ENCODE data around the gene NEB. TPM values are rescaled to one million over a fixed set of nuclear protein-coding genes. Genes with fewer than 3 reads are reported as not detected.
"Not testable (repeated sequence)": the region's sequence is repeated elsewhere in the genome, so short reads cannot be mapped to it uniquely, and the experiment has no call there.

Gene NEB
- total RNA-seq, 3 donors from 2014 or later, result 2.0 to 2.8 (median 2.6) TPM

GRCh38 chr2:151654085-151654484 is 80.2 kb downstream of the NEB start:
- DNase-seq (ENCODE audit: low spot score in 2 of 2), result no peak
- no peaks in the 10 kb centered on the region for H3K36me3 ChIP-seq
- H3K4me3 ChIP-seq, result no peak overlapping the region
- intact Hi-C loops (cut with DNase I; ENCODE audit: low total_unique reads), result no loop called here
- no peaks in the 10 kb centered on the region for H3K4me1 ChIP-seq
- H3K9me3 ChIP-seq, result no peaks in the 10 kb centered on the region
- TF ChIP-seq POLR2A (IDR thresholded peaks at IDR 0.05), result no peak
- no peak for TF ChIP-seq CTCF (IDR thresholded peaks at IDR 0.05)
- no peak for TF ChIP-seq POLR2AphosphoS5 (IDR thresholded peaks at IDR 0.05)
- H3K27me3 ChIP-seq, result no peaks in the 10 kb centered on the region
- H3K27ac ChIP-seq, result no peak overlapping the region

DNA sequence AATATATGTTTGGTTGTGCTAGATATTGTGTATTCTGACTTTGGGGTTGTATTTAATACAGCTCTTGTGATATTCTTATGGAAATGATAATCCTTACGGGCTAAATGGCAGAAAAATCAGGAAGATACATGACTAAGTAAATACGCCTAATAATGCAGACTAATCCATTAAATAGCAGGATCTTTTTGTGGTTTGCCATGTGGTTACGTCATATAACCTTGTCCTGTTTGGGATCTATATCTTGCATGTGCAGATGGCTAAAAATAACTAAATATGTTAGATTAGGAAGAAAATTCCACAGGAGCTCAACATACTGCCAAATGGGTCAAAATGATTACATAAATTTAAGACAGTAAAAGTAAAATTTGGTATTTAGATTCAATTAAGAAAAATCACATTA is 83.0 kb downstream of the NEB start:
- Histone ChIP-seq H3K27ac (no peak overlapping the region), H3K4me1 (no peaks in the 10 kb centered on the region)
- intact Hi-C loops (cut with DNase I; ENCODE audit: low total_unique reads), result no loop called here

DNA sequence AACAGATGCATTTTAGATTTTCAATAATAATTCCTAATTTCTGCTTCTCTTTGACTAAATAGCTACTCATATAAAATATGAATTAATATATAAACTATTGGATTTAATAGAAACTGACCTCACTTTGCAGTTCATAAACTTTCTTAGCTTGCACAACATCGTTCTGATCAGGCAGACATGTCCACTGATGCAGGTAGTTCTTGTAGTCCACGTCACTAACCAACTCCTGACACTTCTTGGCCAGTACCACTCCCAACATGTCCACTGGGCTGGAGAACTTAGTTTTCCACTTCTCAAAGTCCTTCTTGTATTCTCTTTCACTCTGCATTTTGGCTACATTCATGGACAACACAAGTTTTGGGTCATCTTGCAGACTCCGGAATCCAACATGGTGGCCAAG is 83.8 kb downstream of the NEB start:
- no peak for DNase-seq (ENCODE audit: low spot score in 2 of 2)
- TF ChIP-seq POLR2AphosphoS5 (IDR thresholded peaks at IDR 0.05) (no peak), CTCF (IDR thresholded peaks at IDR 0.05) (no peak), POLR2A (IDR thresholded peaks at IDR 0.05) (no peak)
- H3K4me1 ChIP-seq, result no peaks in the 10 kb centered on the region
- intact Hi-C loops (cut with DNase I; ENCODE audit: low total_unique reads), result no loop called here
- H3K27ac ChIP-seq, result no peak overlapping the region
- H3K27me3 ChIP-seq, result no peaks in the 10 kb centered on the region
- peaks cover 0 to 16% of the 10 kb centered on the region in 2 donors for H3K9me3 ChIP-seq
- no peaks in the 10 kb centered on the region for H3K36me3 ChIP-seq
- H3K4me3 ChIP-seq, result no peak overlapping the region

More for the DNA sequence above, 83.0 kb downstream of the NEB start:
- Histone ChIP-seq H3K4me3 (no peak overlapping the region), H3K36me3 (no peaks in the 10 kb centered on the region), H3K9me3 (peaks cover 0 to 16% of the 10 kb centered on the region in 2 donors), H3K27me3 (no peaks in the 10 kb centered on the region)
- TF ChIP-seq POLR2A (IDR thresholded peaks at IDR 0.05), result no peak
- TF ChIP-seq POLR2AphosphoS5 (IDR thresholded peaks at IDR 0.05), result no peak
- TF ChIP-seq CTCF (IDR thresholded peaks at IDR 0.05), result no peak
- no peak for DNase-seq (ENCODE audit: low spot score in 2 of 2)

GRCh38 chr2:151649966-151650365 is 84.3 kb downstream of the NEB start:
- H3K27ac ChIP-seq, result no peak overlapping the region
- H3K27me3 ChIP-seq, result no peaks in the 10 kb centered on the region
- peaks cover 0 to 16% of the 10 kb centered on the region in 2 donors for H3K9me3 ChIP-seq
- no peak overlapping the region for H3K4me3 ChIP-seq
- DNase-seq (ENCODE audit: low spot score in 2 of 2), result no peak
- no peaks in the 10 kb centered on the region for H3K4me1 ChIP-seq
- no peak for TF ChIP-seq POLR2AphosphoS5 (IDR thresholded peaks at IDR 0.05)
- no peak for TF ChIP-seq CTCF (IDR thresholded peaks at IDR 0.05)
- no peak for TF ChIP-seq POLR2A (IDR thresholded peaks at IDR 0.05)
- H3K36me3 ChIP-seq, result no peaks in the 10 kb centered on the region
- intact Hi-C loops (cut with DNase I; ENCODE audit: low total_unique reads), result no loop called here

GRCh38 chr2:151649400-151649799 is 84.9 kb downstream of the NEB start:
- no peaks in the 10 kb centered on the region for H3K36me3 ChIP-seq
- H3K4me1 ChIP-seq, result no peaks in the 10 kb centered on the region
- no peak for DNase-seq (ENCODE audit: low spot score in 2 of 2)
- no peaks in the 10 kb centered on the region for H3K27me3 ChIP-seq
- H3K4me3 ChIP-seq, result no peak overlapping the region
- intact Hi-C loops (cut with DNase I; ENCODE audit: low total_unique reads), result no loop called here
- no peak overlapping the region for H3K27ac ChIP-seq
- TF ChIP-seq CTCF (IDR thresholded peaks at IDR 0.05) (no peak), POLR2AphosphoS5 (IDR thresholded peaks at IDR 0.05) (no peak), POLR2A (IDR thresholded peaks at IDR 0.05) (no peak)
- H3K9me3 ChIP-seq, result peaks cover 0 to 16% of the 10 kb centered on the region in 2 donors

- H3K36me3 ChIP-seq; H3K27me3 ChIP-seq; H3K27ac ChIP-seq; H3K4me1 ChIP-seq; intact Hi-C loops (cut with DNase I; ENCODE audit: low total_unique reads); H3K4me3 ChIP-seq; DNase-seq (ENCODE audit: low spot score in 2 of 2): not testable (repeated sequence)
- peaks cover 0 to 16% of the 10 kb centered on the region in 2 donors for H3K9me3 ChIP-seq
These were observed 87.8 kb downstream of the NEB start for GRCh38 chr2:151646512-151646911.
